Neuronal stem cell (in vitro differentiated cells): ENCODE results near the gene STH.

ENCODE experiments used
- DNase-seq: peaks from one replicate; pipeline ENCODE4 v3.0.0-alpha.2; 2013; ENCODE audit warnings: low spot score
- H2AFZ ChIP-seq: one replicate; pipeline ENCODE4 v1.6.1; 2013; ENCODE audit warnings: mild to moderate bottlenecking, low read length, inconsistent platforms
- H2AK5ac ChIP-seq: 2 replicates; pipeline ENCODE4 v1.6.1; 2013; ENCODE audit warnings: low read depth, mild to moderate bottlenecking, inconsistent platforms, low read length, moderate library complexity, mixed read lengths
- H2BK120ac ChIP-seq: 2 replicates; pipeline ENCODE4 v1.6.1; 2013; ENCODE audit warnings: low read depth, mild to moderate bottlenecking, inconsistent platforms, low read length, moderate library complexity, mixed read lengths
- H2BK12ac ChIP-seq: one replicate; pipeline ENCODE4 v1.6.1; 2013; ENCODE audit warnings: low read length, inconsistent platforms
- H2BK15ac ChIP-seq: 2 replicates; pipeline ENCODE4 v1.6.1; 2013; ENCODE audit warnings: mild to moderate bottlenecking, low read length, inconsistent platforms, mixed read lengths
- H2BK5ac ChIP-seq: one replicate; pipeline ENCODE4 v1.6.1; 2013; ENCODE audit warnings: inconsistent platforms, mild to moderate bottlenecking, low read length, moderate library complexity
- H3K14ac ChIP-seq: one replicate; pipeline ENCODE4 v1.6.1; 2013; ENCODE audit warnings: low read length, inconsistent platforms
- H3K18ac ChIP-seq: 2 replicates; pipeline ENCODE4 v1.6.1; 2013; ENCODE audit warnings: low read length, inconsistent platforms
- H3K23ac ChIP-seq: 2 replicates; pipeline ENCODE4 v1.6.1; 2013; ENCODE audit warnings: low read depth, mild to moderate bottlenecking, mixed read lengths, low read length, inconsistent platforms; ENCODE audit not compliant: poor library complexity
- H3K27ac ChIP-seq: replicated peaks from 3 replicates; pipeline ENCODE4 v1.5.1; 2013; ENCODE audit warnings: low read length, inconsistent platforms
- H3K27me3 ChIP-seq, 3 experiments: 2 replicates each; pipeline ENCODE4 v1.6.1; 2013; ENCODE audit warnings: low read length in 3 of 3, mild to moderate bottlenecking in 2 of 3, inconsistent platforms in 1 of 3, low read depth in 1 of 3, mixed read lengths in 1 of 3, moderate library complexity in 1 of 3; ENCODE audit not compliant: control insufficient read depth in 3 of 3, insufficient read depth in 3 of 3
- H3K36me3 ChIP-seq, 2 donors: replicated peaks in 1 of 2; 2 replicates each; pipeline ENCODE4 v1.6.1; 2013; ENCODE audit warnings: low read length in 2 of 2; ENCODE audit not compliant: control insufficient read depth in 2 of 2, insufficient read depth in 2 of 2
- H3K4ac ChIP-seq: 2 replicates; pipeline ENCODE4 v1.6.1; 2013; ENCODE audit warnings: inconsistent platforms, mild to moderate bottlenecking, low read length, moderate library complexity
- H3K4me1 ChIP-seq, 2 donors: 1 replicate in 1 of 2; 2 replicates in 1 of 2; pipeline ENCODE4 v1.6.1; 2013; ENCODE audit warnings: low read length in 2 of 2, low read depth in 1 of 2; ENCODE audit not compliant: control insufficient read depth in 2 of 2, insufficient read depth in 1 of 2
- H3K4me2 ChIP-seq: one replicate; pipeline ENCODE4 v1.6.1; 2013; ENCODE audit warnings: mild to moderate bottlenecking, low read length, inconsistent platforms; ENCODE audit not compliant: insufficient read depth, poor library complexity, severe bottlenecking
- H3K4me3 ChIP-seq, 2 donors: 2 replicates each; pipeline ENCODE4 v1.5.1; 2013; ENCODE audit warnings: low read length in 2 of 2, mild to moderate bottlenecking in 2 of 2, inconsistent platforms in 1 of 2, moderate library complexity in 1 of 2
- H3K79me1 ChIP-seq: one replicate; pipeline ENCODE4 v1.6.1; 2013; ENCODE audit warnings: low read depth, mild to moderate bottlenecking, inconsistent platforms, low read length, moderate library complexity
- H3K9ac ChIP-seq: one replicate; pipeline ENCODE4 v1.6.1; 2013; ENCODE audit warnings: mild to moderate bottlenecking, low read depth, low read length, inconsistent platforms; ENCODE audit not compliant: poor library complexity
- H3K9me3 ChIP-seq, 2 donors: replicated peaks in 1 of 2; 2 replicates each; pipeline versions ENCODE3 to v1.6.1; 2013; ENCODE audit warnings: low read length in 2 of 2, mild to moderate bottlenecking in 2 of 2, inconsistent platforms in 1 of 2, low read depth in 1 of 2, mixed read lengths in 1 of 2, moderate library complexity in 1 of 2; ENCODE audit not compliant: control insufficient read depth in 2 of 2, insufficient read depth in 1 of 2
- H4K8ac ChIP-seq: one replicate; pipeline ENCODE4 v1.6.1; 2013; ENCODE audit warnings: low read depth, mild to moderate bottlenecking, inconsistent platforms, low read length, moderate library complexity
- H4K91ac ChIP-seq: one replicate; pipeline ENCODE4 v1.6.1; 2013; ENCODE audit warnings: low read length, low read depth, mild to moderate bottlenecking, inconsistent platforms; ENCODE audit not compliant: poor library complexity
- WGBS, 2 donors: extraction: QIAGEN DNeasy Blood & Tissue Kit; methylation state at CpG; one replicate each; pipeline ENCODE4 v1.1.7; 2013; ENCODE audit warnings: missing lambda C conversion rate in 2 of 2, mixed read lengths in 1 of 2; ENCODE audit not compliant: insufficient read length in 2 of 2, insufficient replicate concordance in 1 of 2; ENCODE audit errors: extremely low coverage in 2 of 2; 5-methylcytosine and 5-hydroxymethylcytosine counted together

The STH gene

GRCh38 chr17:45983614-45984310 is 15.3 kb upstream of the STH start:
- H3K27me3 ChIP-seq, result peaks cover 0 to 8% (median 0%) of the 10 kb centered on the region in 3 experiments
- H2AK5ac ChIP-seq, result peak overlapping the region; percentile 5
- H3K4ac ChIP-seq, result no peak overlapping the region
- no peak overlapping the region for H3K27ac ChIP-seq
- H2BK15ac ChIP-seq, result no peak overlapping the region
- no peak overlapping the region for H2AFZ ChIP-seq
- no peak overlapping the region for H2BK120ac ChIP-seq
- H2BK12ac ChIP-seq, result no peak overlapping the region
- no peak overlapping the region for H2BK5ac ChIP-seq
- H3K4me1 ChIP-seq, result peaks cover 0 to 7% of the 10 kb centered on the region in 2 donors
- H4K8ac ChIP-seq, result no peak overlapping the region
- no peak for DNase-seq
- no peak overlapping the region for H3K14ac ChIP-seq
- no peak overlapping the region for H3K4me2 ChIP-seq
- H3K36me3 ChIP-seq, result no peaks in the 10 kb centered on the region
- no CpG with 5 or more reads among the region's 31 CpGs for WGBS, 2 donors
- no peak overlapping the region for H3K4me3 ChIP-seq
- H3K79me1 ChIP-seq, result no peaks in the 10 kb centered on the region
- H3K23ac ChIP-seq, result peak overlapping the region; percentile 2
- peak overlapping the region; percentile 16 for H3K18ac ChIP-seq
- H3K9me3 ChIP-seq, result no peaks in the 10 kb centered on the region
- no peak overlapping the region for H3K9ac ChIP-seq
- H4K91ac ChIP-seq, result peak overlapping the region; percentile 19

GRCh38 chr17:45984368-45984767 is 14.7 kb upstream of the STH start:
- Histone ChIP-seq H2AFZ (no peak overlapping the region), H3K36me3 (no peaks in the 10 kb centered on the region), H2BK12ac (no peak overlapping the region), H3K4me2 (no peak overlapping the region), H4K91ac (peak overlapping the region; percentile 19), H2BK5ac (no peak overlapping the region), H2BK120ac (no peak overlapping the region), H3K23ac (peak overlapping the region; percentile 2), H2AK5ac (no peak overlapping the region), H3K4me1 (peaks cover 0 to 5% of the 10 kb centered on the region in 2 donors), H3K18ac (peak overlapping the region; percentile 4), H3K27me3 (peaks cover 0 to 8% (median 0%) of the 10 kb centered on the region in 3 experiments), H3K79me1 (no peaks in the 10 kb centered on the region), H4K8ac (no peak overlapping the region), H3K9ac (no peak overlapping the region), H3K27ac (no peak overlapping the region), H3K14ac (no peak overlapping the region), H3K4me3 (no peak overlapping the region), H2BK15ac (no peak overlapping the region), H3K4ac (no peak overlapping the region), H3K9me3 (no peaks in the 10 kb centered on the region)
- no peak for DNase-seq
- no CpG with 5 or more reads among the region's 5 CpGs for WGBS, 2 donors

GRCh38 chr17:45985447-45985846 is 13.6 kb upstream of the STH start:
- Histone ChIP-seq H3K9ac (no peak overlapping the region), H2BK120ac (no peak overlapping the region), H3K27me3 (peaks cover 0 to 8% (median 0%) of the 10 kb centered on the region in 3 experiments), H3K14ac (no peak overlapping the region), H2BK5ac (no peak overlapping the region), H3K4ac (no peak overlapping the region), H3K9me3 (no peaks in the 10 kb centered on the region), H4K8ac (no peak overlapping the region), H3K23ac (no peak overlapping the region), H3K4me2 (no peak overlapping the region), H3K4me3 (no peak overlapping the region), H3K79me1 (no peaks in the 10 kb centered on the region), H2AK5ac (no peak overlapping the region), H3K18ac (no peak overlapping the region), H3K36me3 (no peaks in the 10 kb centered on the region), H2AFZ (no peak overlapping the region), H3K27ac (no peak overlapping the region), H2BK15ac (no peak overlapping the region), H2BK12ac (no peak overlapping the region), H4K91ac (no peak overlapping the region), H3K4me1 (peaks cover 0 to 5% of the 10 kb centered on the region in 2 donors)
- WGBS, 2 donors, result no CpG with 5 or more reads among the region's 4 CpGs
- no peak for DNase-seq

- no peak overlapping the region for H2BK15ac ChIP-seq
- DNase-seq, result no peak
- H3K4me1 ChIP-seq, result peaks cover 0 to 3% of the 10 kb centered on the region in 2 donors
These were observed 13.0 kb upstream of the STH start for GRCh38 chr17:45986056-45986455.

More at GRCh38 chr17:45986056-45986455, 13.0 kb upstream of the STH start:
- Histone ChIP-seq H3K4ac (no peak overlapping the region), H3K36me3 (no peaks in the 10 kb centered on the region), H2AFZ (no peak overlapping the region), H4K91ac (no peak overlapping the region), H2BK12ac (no peak overlapping the region), H2BK5ac (no peak overlapping the region), H4K8ac (no peak overlapping the region), H3K27me3 (peaks cover 0 to 8% (median 0%) of the 10 kb centered on the region in 3 experiments), H3K23ac (no peak overlapping the region), H3K27ac (no peak overlapping the region), H3K9me3 (no peaks in the 10 kb centered on the region), H2BK120ac (no peak overlapping the region), H3K4me3 (no peak overlapping the region), H3K79me1 (no peaks in the 10 kb centered on the region), H3K4me2 (no peak overlapping the region), H3K14ac (no peak overlapping the region), H2AK5ac (no peak overlapping the region), H3K18ac (no peak overlapping the region), H3K9ac (no peak overlapping the region)
- WGBS, 2 donors, result no CpG with 5 or more reads among the region's 4 CpGs
